ENCODE measurements around the gene POU2F2.

DNA sequence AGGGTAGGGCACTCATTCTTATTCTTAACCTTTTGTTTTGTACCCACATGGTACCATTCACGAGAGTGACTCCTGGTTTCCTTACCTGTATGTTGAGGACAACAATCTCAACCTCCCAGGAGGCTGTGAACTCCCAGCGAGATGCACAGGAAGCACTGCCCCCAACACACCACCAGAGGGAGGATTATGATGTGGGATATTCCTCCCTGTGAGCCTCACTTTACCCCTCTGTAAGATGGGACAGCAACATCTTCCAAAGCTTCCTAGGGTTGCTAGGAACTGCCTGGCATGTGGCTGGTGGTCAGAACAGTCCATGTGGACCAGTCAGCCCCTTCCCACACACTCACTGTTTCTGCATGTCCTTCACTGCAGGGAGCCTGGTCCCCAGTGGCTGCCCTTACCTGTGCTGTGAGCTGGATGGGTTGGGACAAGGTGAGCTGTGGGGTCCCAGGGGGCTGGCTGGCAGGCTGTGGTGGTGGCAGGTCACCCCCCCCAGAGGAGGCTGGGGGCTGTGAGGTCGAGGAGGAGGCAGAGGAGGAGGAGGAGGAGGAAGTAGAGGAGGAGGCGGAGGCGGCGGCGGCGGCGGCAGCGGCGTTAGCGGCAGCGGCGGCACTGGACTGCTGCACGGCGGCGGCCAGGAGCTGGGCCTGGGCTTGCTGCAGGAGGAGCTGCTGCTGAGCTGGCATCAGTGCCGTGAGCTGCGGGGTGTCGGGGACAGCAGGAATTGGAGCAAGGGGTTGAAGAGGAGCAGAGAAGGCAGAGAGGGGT lies 15.8 kb downstream of the POU2F2 start:
- TF ChIP-seq TP53 (CRISPR knock-in tag; IDR thresholded peaks at IDR 0.05) = no peak
- no peak for TF ChIP-seq CHD2 (IDR thresholded peaks at IDR 0.05; ENCODE audit: low read length, partially characterized antibody)
- no peak for TF ChIP-seq CTCF (IDR thresholded peaks at IDR 0.05)
- no peak for TF ChIP-seq CEBPB (IDR thresholded peaks at IDR 0.05)
- no peak for TF ChIP-seq POLR2A (IDR thresholded peaks at IDR 0.05; ENCODE audit: low read length)
- TF ChIP-seq MAZ (IDR thresholded peaks at IDR 0.05; ENCODE audit: borderline replicate concordance, low read depth, low read length) = no peak
- TF ChIP-seq PHF8 (IDR thresholded peaks at IDR 0.05; ENCODE audit: borderline replicate concordance, low read depth) = no peak
- TF ChIP-seq EP300 (IDR thresholded peaks at IDR 0.05) = no peak
